Stimulated activated CD4-positive, alpha-beta T cell treated with anti-CD3 and anti-CD28 coated beads, Interleukin-1b, Interleukin-23, amount 100 ng/mL, for 48 hours (primary cell): ENCODE results near the gene GPR42.

Experiments
- DNase-seq: peaks from one replicate; pipeline ENCODE4 v3.0.0-alpha.2; 2020

GPR42 gene

GRCh38 chr19:35370722-35371121 lies at the start of gene GPR42:
Gene GPR42 (plus strand): TSS chr19:35371068. CDS start chr19:35371360, 292 bp downstream.
- DNase-seq, result no peak

GRCh38 chr19:35321291-35321690 lies 49.6 kb upstream of the GPR42 start:
- DNase-seq, result no peak

- no peak for DNase-seq
These were observed 48.9 kb upstream of the GPR42 start for GRCh38 chr19:35322014-35322413.

GRCh38 chr19:35327642-35328041 lies 43.2 kb upstream of the GPR42 start:
- no peak for DNase-seq

GRCh38 chr19:35328851-35329285 lies 42.0 kb upstream of the GPR42 start, which contains the start of gene CD22:
Gene CD22 (plus strand): TSS chr19:35329187. CDS start chr19:35332041, 2,854 bp downstream.
- no peak for DNase-seq

GRCh38 chr19:35329323-35329722 lies 41.5 kb upstream of the GPR42 start:
- no peak for DNase-seq

GRCh38 chr19:35330475-35330874 lies 40.4 kb upstream of the GPR42 start:
- DNase-seq, result no peak

- DNase-seq, result no peak
These were observed 39.2 kb upstream of the GPR42 start for GRCh38 chr19:35331551-35332214.

- peak; percentile 52 for DNase-seq
These were observed 38.1 kb upstream of the GPR42 start for GRCh38 chr19:35332817-35333216.

- no peak for DNase-seq
These were observed 36.6 kb upstream of the GPR42 start for GRCh38 chr19:35334144-35334753.

- DNase-seq, result no peak
These were observed 34.5 kb upstream of the GPR42 start for GRCh38 chr19:35336166-35336955.

GRCh38 chr19:35337097-35337983 lies 33.5 kb upstream of the GPR42 start:
- DNase-seq, result no peak

GRCh38 chr19:35337984-35338296 lies 32.9 kb upstream of the GPR42 start:
- no peak for DNase-seq

- DNase-seq, result no peak
These were observed 30.4 kb upstream of the GPR42 start for GRCh38 chr19:35340431-35340830.

- DNase-seq, result no peak
These were observed 29.9 kb upstream of the GPR42 start for GRCh38 chr19:35341006-35341405.

GRCh38 chr19:35341565-35342225 lies 29.2 kb upstream of the GPR42 start:
- DNase-seq, result no peak

- DNase-seq, result no peak
These were observed 28.4 kb upstream of the GPR42 start for GRCh38 chr19:35342430-35342829.

- no peak for DNase-seq
These were observed 26.3 kb upstream of the GPR42 start for GRCh38 chr19:35344511-35345031.

GRCh38 chr19:35345671-35346111 lies 25.2 kb upstream of the GPR42 start:
- DNase-seq, result no peak

- DNase-seq, result peak; percentile 81
These were observed 24.4 kb upstream of the GPR42 start for GRCh38 chr19:35346193-35347052.
